ENCODE results near the gene STK32A.
"Not testable (repeated sequence)": the region's sequence is repeated elsewhere in the genome, so short reads cannot be mapped to it uniquely, and the experiment has no call there.

The STK32A gene

GRCh38 chr5:147346006-147346561, 111.3 kb downstream of the STK32A start:
- DNase-seq (ENCODE audit: low read depth), result no peak

DNA sequence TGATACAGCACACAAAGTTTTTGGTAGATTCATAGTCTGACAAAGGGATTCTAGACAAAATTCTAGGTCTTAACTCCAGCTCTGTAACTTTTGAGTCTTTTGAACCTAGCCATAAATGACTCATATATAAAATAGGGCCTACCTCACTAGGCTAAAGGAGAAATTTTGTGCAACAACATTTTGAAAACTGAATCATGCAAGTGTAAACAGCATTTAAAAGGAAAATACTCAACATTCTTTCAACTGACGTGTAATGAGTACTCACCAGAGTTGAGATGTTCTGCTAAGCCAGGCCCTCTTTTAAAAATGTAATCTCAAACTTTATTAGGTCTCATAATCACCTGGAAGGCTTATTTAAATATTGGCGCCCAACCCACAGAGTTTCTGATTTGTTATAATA, 113.2 kb downstream of the STK32A start:
- peak; percentile 14 for DNase-seq (ENCODE audit: low read depth)

- no peak for DNase-seq (ENCODE audit: low read depth)
Observed at GRCh38 chr5:147348451-147348850, 113.6 kb downstream of the STK32A start.

DNA sequence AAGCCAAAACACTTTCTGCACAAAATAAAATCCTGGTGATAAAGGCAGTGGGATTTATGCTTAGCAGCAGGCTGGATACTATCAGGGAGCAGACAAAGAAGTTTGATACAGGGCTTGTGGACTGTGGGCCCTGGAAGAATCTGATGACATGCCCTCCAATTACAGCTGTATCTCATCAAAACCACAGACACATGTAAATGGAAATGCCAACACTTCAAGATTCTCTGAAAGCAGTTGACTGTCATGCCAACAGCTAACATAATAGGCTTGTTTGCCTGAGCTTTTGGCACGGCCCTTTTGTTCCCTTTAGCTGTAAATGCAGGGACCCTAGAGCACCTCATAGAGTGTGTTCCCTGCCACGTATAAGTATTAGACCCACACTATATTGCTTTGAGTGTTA, 114.4 kb downstream of the STK32A start:
- DNase-seq (ENCODE audit: low read depth), result no peak

DNA sequence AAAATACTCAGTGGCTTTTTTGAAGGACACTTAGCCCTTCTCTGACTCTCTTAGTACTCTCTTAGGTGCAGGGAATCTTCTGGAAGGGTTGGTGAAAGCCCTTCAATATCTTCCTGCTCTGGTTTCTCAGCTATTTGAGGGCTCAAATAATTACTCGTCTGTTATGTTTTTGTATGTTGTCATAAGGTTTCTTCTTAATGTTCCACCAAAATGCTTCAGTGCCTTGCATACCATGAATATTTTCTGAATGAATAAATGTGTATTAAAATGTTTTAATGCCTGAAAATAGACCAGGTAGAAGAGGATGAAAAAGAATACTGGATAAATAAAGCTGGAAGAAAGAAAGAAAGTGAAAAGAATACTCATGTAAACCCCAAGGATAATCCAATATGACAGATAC, 124.3 kb downstream of the STK32A start:
- DNase-seq (ENCODE audit: low read depth), result no peak

DNA sequence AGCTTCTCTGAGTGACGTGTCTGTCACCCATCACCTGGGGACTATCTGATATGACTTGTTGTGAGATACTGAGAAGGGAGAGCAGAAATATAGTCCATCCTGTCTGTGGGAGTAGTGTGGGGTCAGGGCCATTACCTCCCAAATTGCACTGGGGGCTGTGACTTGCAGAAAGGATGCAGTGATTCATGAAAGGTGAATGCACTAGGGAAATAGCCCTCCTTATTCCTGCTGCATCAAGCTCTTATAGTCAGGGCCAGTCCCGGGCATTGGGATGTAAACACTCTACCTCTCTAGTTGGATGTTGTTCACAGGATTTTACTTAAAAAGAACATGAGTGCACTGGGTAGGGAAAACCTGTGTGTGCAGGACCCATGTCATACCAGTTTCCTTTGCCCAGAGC, 124.8 kb downstream of the STK32A start:
- DNase-seq (ENCODE audit: low read depth), result no peak

GRCh38 chr5:147360816-147361215, 126.0 kb downstream of the STK32A start:
- DNase-seq (ENCODE audit: low read depth), result no peak

- DNase-seq (ENCODE audit: low read depth), result no peak
Observed at GRCh38 chr5:147361441-147362175, 126.8 kb downstream of the STK32A start.

DNA sequence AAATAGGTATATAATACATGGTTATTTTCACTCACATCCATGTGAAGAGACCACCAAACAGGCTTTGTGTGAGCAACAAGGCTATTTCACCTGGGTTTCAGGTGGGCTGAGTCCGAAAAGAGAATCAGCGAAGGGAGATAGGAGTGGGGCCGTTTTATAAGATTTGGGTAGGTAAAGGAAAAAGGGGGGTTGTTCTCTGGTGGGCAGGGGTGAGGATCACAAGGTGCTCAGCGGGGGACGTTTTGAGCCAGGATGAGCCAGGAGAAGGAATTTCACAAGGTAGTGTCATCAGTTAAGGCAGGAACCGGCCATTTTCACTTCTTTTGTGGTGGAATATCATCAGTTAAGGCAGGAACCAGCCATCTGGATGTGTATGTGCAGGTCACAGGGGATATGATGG, 132.6 kb downstream of the STK32A start:
- DNase-seq (ENCODE audit: low read depth), result not testable (repeated sequence)

GRCh38 chr5:147369742-147370374, 135.0 kb downstream of the STK32A start:
- DNase-seq (ENCODE audit: low read depth), result peak; percentile 15

DNA sequence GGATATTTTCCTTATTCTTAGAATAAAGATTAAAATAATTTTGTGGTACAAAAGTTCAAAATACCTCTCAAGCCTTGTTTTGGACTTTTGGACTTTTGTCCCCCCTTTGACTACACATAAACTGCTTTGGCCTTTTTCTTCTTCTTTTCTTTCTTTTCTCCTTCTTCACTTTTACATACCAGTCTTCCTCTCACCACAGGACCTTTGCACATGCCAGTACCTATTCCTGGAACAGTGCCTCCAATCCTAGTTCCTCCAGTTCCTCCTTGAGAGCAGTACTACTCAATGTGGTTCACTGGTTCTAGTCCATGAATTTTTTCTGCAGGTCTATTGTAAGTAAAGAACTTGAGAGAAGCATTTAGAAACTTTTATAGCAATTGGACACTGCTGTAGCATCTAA, 136.5 kb downstream of the STK32A start:
- DNase-seq (ENCODE audit: low read depth), result no peak

DNA sequence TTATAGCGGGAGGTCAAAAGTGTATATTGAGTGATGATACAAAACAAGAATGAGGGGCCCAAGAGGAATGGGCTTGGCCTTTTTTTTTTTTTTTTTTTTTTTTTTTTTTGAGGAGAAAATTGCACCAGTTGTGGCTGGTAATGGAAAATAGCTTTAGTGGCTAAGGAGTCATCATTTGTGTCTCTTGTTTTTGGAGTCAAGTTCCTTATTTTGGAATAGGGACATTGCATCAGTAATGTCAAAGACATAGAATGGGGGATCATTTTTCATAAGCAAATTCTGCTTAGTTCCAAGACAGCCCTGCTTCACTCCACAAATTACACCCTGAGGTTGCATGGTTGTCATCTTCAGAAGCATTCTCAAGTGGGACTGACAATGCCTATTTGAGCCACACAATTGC, 137.4 kb downstream of the STK32A start:
- no peak for DNase-seq (ENCODE audit: low read depth)

- DNase-seq (ENCODE audit: low read depth), result no peak
Observed at GRCh38 chr5:147373328-147373727, 138.5 kb downstream of the STK32A start.

DNA sequence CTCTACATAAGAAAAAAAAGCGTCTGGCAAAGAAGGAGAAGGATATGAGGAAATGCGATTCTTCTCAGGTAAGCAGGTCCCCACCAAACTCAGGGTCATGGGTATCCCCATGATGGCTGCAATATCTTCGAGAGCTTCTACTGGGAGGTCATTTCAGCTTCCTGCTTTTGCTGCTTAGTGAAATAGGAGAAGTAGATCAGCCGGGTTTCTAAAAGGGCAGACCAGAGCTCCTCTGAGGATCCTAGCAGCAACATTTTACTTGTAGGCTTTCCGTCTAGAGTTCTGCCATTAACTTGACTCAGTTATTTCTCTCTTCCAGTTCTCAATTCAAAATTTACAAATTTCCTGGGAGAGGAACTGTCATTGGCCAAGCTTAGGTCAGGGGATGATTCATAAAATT, 140.3 kb downstream of the STK32A start:
- DNase-seq (ENCODE audit: low read depth), result no peak

GRCh38 chr5:147377682-147378081, 142.9 kb downstream of the STK32A start:
- DNase-seq (ENCODE audit: low read depth), result no peak

DNA sequence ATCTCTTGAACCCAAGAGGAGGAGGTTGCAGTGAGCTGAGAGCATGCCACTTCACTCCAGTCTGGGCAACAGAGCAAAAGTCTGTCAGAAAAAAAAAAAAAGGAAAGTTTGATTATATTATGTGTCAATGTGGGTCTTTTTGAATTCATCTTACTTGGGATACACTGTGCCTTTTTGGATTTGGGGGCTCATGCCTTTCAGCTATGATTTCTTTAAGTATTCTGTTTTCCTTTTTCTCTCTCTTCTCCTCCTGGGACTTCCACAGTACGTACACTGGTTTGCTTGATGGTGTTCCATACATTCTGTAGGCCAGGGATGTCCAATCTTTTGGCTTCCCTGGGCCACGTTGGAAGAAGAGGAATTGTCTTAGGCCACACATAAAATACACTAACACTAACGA, 146.7 kb downstream of the STK32A start:
- DNase-seq (ENCODE audit: low read depth), result no peak

DNA sequence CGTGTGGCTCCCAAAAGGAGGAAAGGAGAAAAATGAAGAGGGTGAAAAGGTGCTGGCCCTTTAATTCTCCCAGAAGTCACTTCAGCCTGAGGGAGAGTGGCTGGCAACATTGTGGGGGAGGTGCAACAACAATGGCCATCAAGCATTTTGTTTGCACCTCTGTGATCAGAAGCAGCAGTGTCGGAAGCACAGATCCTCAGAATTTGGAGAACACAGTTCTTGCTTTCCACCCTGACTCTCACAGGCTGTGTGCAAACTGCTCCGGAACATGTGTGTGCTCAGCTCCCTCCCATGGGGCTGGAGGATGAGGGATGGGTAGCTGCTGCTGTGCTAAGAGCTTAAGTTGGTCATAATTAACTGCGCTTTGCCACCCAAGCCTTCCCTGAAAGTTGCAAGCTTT, 147.9 kb downstream of the STK32A start:
- peak; percentile 40 for DNase-seq (ENCODE audit: low read depth)

- DNase-seq (ENCODE audit: low read depth), result no peak
Observed at GRCh38 chr5:147384346-147385193, 149.7 kb downstream of the STK32A start.

- no peak for DNase-seq (ENCODE audit: low read depth)
Observed at GRCh38 chr5:147387109-147387508, 152.3 kb downstream of the STK32A start.

GRCh38 chr5:147388184-147389108, 153.6 kb downstream of the STK32A start:
- DNase-seq (ENCODE audit: low read depth), result no peak

GRCh38 chr5:147390654-147391225, 155.9 kb downstream of the STK32A start:
- no peak for DNase-seq (ENCODE audit: low read depth)

Measured in EH (cell line).